GM21390 (cell line): ENCODE results near the gene POC1A.

Experiments used
- ATAC-seq: cut with Tn5 transposase; IDR thresholded peaks from one replicate; pipeline ENCODE4 v1.9.1; 2021; ENCODE audit not compliant: unreplicated experiment

POC1A gene

GRCh38 chr3:52088445-52089367 is 65.5 kb downstream of the POC1A start:
- no peak for ATAC-seq

GRCh38 chr3:52087731-52088130 is 66.5 kb downstream of the POC1A start:
- no peak for ATAC-seq

GRCh38 chr3:52086976-52087663 is 67.1 kb downstream of the POC1A start:
- no peak for ATAC-seq

- ATAC-seq: no peak
These were observed 67.8 kb downstream of the POC1A start for GRCh38 chr3:52086461-52086860.

GRCh38 chr3:52085681-52086282 is 68.4 kb downstream of the POC1A start:
- ATAC-seq: no peak

GRCh38 chr3:52084954-52085680 is 69.1 kb downstream of the POC1A start:
- ATAC-seq: no peak

- ATAC-seq: no peak
These were observed 69.8 kb downstream of the POC1A start for GRCh38 chr3:52084216-52084945.

GRCh38 chr3:52083556-52084087 is 70.6 kb downstream of the POC1A start:
- ATAC-seq: no peak

- no peak for ATAC-seq
These were observed 71.3 kb downstream of the POC1A start for GRCh38 chr3:52082951-52083350.

- no peak for ATAC-seq
These were observed 73.1 kb downstream of the POC1A start for GRCh38 chr3:52080830-52081719.

- no peak for ATAC-seq
These were observed 74.3 kb downstream of the POC1A start for GRCh38 chr3:52079958-52080357.

GRCh38 chr3:52078781-52079560 is 75.3 kb downstream of the POC1A start:
- no peak for ATAC-seq

GRCh38 chr3:52077925-52078324 is 76.3 kb downstream of the POC1A start:
- ATAC-seq: no peak

GRCh38 chr3:52076896-52077780 is 77.1 kb downstream of the POC1A start:
- no peak for ATAC-seq

GRCh38 chr3:52073490-52073889 is 80.7 kb downstream of the POC1A start:
- ATAC-seq: no peak

- ATAC-seq: no peak
These were observed 81.8 kb downstream of the POC1A start for GRCh38 chr3:52072471-52072870.

- ATAC-seq: no peak
These were observed 82.2 kb downstream of the POC1A start for GRCh38 chr3:52072020-52072419.
